ENCODE data around the gene TWIST2. TPM values are rescaled to one million over a fixed set of nuclear protein-coding genes. Genes with fewer than 3 reads are reported as not detected.

TWIST2 gene
- total and polyA plus RNA-seq, 10 of the 15 experiments (the other 5 are each of a cell fraction or from before 2014, with no cell fraction given), result not detected

DNA sequence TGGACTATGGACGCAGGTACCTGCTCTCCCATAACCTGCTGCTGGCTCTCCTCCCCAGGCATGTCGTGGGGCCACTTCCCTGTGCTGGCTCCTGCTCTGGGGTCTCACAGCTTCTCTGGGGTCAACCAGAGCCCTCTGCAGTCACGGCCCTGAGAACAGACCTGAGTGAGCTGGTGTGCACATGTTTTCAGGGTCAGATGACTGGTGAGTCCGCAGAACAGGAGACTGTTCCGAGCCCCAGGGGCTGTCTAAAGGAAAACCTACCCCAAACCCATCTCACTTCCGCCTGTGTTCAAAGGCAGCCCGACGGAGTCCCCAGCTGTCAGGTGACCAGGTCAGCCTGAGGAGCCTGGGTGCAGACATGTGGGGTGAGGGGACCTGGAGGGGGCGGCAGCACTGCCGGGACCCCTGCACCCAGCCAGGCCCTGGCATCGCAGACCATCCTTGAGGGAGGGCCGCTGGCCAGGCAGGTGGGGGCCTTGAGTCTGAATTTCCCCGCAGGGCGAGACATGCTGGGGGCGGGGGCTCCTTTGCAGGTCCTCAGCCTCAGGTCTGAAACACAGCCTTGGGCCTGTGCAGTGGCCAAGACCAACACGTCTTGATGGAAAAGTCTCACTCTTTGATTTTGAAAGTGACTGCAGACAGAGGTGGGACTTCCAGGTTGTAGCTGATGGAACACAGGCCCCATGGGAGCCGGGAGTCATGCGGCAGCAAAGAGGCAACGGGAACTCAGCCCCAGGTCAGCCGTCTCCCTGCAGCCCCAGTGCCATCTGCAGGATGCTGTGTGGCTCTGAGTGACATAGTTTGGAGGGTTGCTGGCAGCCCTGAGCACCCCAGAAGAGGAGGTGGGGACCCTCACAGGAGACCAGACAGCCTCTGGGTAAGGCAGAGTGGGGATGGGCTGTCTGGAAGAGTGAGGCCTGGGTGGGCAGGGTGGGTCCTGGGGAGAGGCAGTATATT, 65.3 kb downstream of the TWIST2 start:
- DNase-seq (ENCODE audit: low read depth, low spot score), result no peak
- no peak for ATAC-seq
- ChIA-PET RAD21 (ENCODE audit: unreplicated experiment) (no interaction called here), CTCF (no interaction called here), SMC1A (ENCODE audit: uncharacterized antibody, unreplicated experiment) (no interaction called here), POLR2A (no interaction called here)
- Histone ChIP-seq H3K4me2 (ENCODE audit: control insufficient read depth, insufficient read depth) (no peak overlapping the region), H3K9me3 (replicated peaks; ENCODE audit: control insufficient read depth, insufficient read depth, low read length) (no peaks in the 10 kb centered on the region; the same call in 2 of the 3 replicates), H3K27me3 (replicated peaks in 1 of 2; ENCODE audit: control insufficient read depth in 2 of 2, insufficient read depth in 2 of 2, low read length in 1 of 2) (no peaks in the 10 kb centered on the region; a peak in 1 of 4 replicates), H3K27ac (ENCODE audit: control insufficient read depth, insufficient read depth) (no peak overlapping the region), H3K36me3 (ENCODE audit: control insufficient read depth in 2 of 2, insufficient read depth in 2 of 2, low read length in 1 of 2) (no peaks in the 10 kb centered on the region), H3K4me3 (no peak overlapping the region), H3K79me2 (ENCODE audit: control insufficient read depth, insufficient read depth, low read length) (no peaks in the 10 kb centered on the region), H2AFZ (ENCODE audit: control insufficient read depth, low read depth, low read length) (no peak overlapping the region), H3K4me1 (ENCODE audit: control insufficient read depth, insufficient read depth, low read length) (no peaks in the 10 kb centered on the region), H3K9ac (ENCODE audit: control insufficient read depth, insufficient read depth, low read length) (no peak overlapping the region), H4K20me1 (ENCODE audit: control insufficient read depth, insufficient read depth) (no peaks in the 10 kb centered on the region)
- in situ Hi-C loops (cut with MboI), result no loop called here
- no peak for FAIRE-seq
- intact Hi-C loops (cut with micrococcal nuclease; ENCODE audit: unreplicated experiment), result no loop called here
- WGBS (ENCODE audit: insufficient coverage, insufficient replicate concordance, low lambda C conversion rate, missing lambda C conversion rate), result 31% methylated on average over 20 of the region's 20 CpGs
- no TSS peak for BruUV-seq (replicated peaks)
- TF ChIP-seq MTA2 (IDR thresholded peaks at IDR 0.05; ENCODE audit: low read depth) (no peak), SMC3 (IDR thresholded peaks at IDR 0.05; ENCODE audit: borderline replicate concordance, low read length) (no peak), CHD1 (IDR thresholded peaks at IDR 0.05; ENCODE audit: low read depth, low read length) (no peak), YY1 (IDR thresholded peaks at IDR 0.05; ENCODE audit: low read depth, low read length) (no peak), NRF1 (conservative IDR thresholded peaks at IDR 0.05; ENCODE audit: low read depth, low read length) (no peak), CREB1 (IDR thresholded peaks at IDR 0.05; ENCODE audit: low read depth) (no peak), POU2F2 (IDR thresholded peaks at IDR 0.05; ENCODE audit: borderline replicate concordance, low read depth, low read length) (no peak), SMAD1 (IDR thresholded peaks at IDR 0.05; ENCODE audit: low read depth, partially characterized antibody) (no peak), SREBF1 (IDR thresholded peaks at IDR 0.05; ENCODE audit: low read length) (no peak), SRF (IDR thresholded peaks at IDR 0.05; ENCODE audit: low read depth in 2 of 2, low read length in 2 of 2) (no peak), TCF12 (IDR thresholded peaks at IDR 0.05; ENCODE audit: low read depth, low read length) (no peak), HSF1 (IDR thresholded peaks at IDR 0.05; ENCODE audit: low read depth, low read length) (no peak), MXI1 (IDR thresholded peaks at IDR 0.05; ENCODE audit: low read depth, low read length) (no peak), KAT2A (conservative IDR thresholded peaks at IDR 0.05; ENCODE audit: control insufficient read depth, low read depth, low read length) (no peak), ZNF592 (IDR thresholded peaks at IDR 0.05) (no peak)
- TF ChIP-seq, protein P1, sequence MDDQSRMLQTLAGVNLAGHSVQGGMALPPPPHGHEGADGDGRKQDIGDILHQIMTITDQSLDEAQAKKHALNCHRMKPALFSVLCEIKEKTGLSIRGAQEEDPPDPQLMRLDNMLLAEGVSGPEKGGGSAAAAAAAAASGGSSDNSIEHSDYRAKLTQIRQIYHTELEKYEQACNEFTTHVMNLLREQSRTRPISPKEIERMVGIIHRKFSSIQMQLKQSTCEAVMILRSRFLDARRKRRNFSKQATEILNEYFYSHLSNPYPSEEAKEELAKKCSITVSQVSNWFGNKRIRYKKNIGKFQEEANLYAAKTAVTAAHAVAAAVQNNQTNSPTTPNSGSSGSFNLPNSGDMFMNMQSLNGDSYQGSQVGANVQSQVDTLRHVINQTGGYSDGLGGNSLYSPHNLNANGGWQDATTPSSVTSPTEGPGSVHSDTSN (IDR thresholded peaks at IDR 0.05; ENCODE audit: insufficient replicate concordance, low read depth, low read length), result no peak
